ENCODE results near the gene AHI1. TPM values are rescaled to one million over a fixed set of nuclear protein-coding genes. Genes with fewer than 3 reads are reported as not detected.

AHI1 gene
- total and polyA plus RNA-seq, 3 donors from 2014 or later, result 33.9 to 93.1 (median 56.4) TPM

- H3K4me1 ChIP-seq, result no peaks in the 10 kb centered on the region
- no peaks in the 10 kb centered on the region for H3K27me3 ChIP-seq
- H3K9me3 ChIP-seq, result no peaks in the 10 kb centered on the region
- no peak overlapping the region for H3K4me3 ChIP-seq
- H3K36me3 ChIP-seq (ENCODE audit: low read depth, missing control alignments), result no peaks in the 10 kb centered on the region
- WGBS, 2 donors, result 87 to 88% methylated on average over 2 of the region's 2 CpGs
- H3K27ac ChIP-seq, result no peak overlapping the region
- intact Hi-C loops (cut with DNase I; ENCODE audit: low total_unique reads), result loop anchor here (10.0 kb wide), 1 partner anchor 693 kb away; no protein-coding TSS in a partner anchor
- no peak for DNase-seq
- no peak for TF ChIP-seq POLR2A (IDR thresholded peaks at IDR 0.05)
- TF ChIP-seq CTCF (IDR thresholded peaks at IDR 0.05), result no peak
Measured at GRCh38 chr6:135531954-135532490, 34.5 kb upstream of the AHI1 start.

GRCh38 chr6:135530113-135530512 is 32.6 kb upstream of the AHI1 start:
- no peak for TF ChIP-seq CTCF (IDR thresholded peaks at IDR 0.05)
- Histone ChIP-seq H3K4me3 (no peak overlapping the region), H3K4me1 (no peaks in the 10 kb centered on the region), H3K36me3 (ENCODE audit: low read depth, missing control alignments) (no peaks in the 10 kb centered on the region), H3K27ac (no peak overlapping the region), H3K9me3 (no peaks in the 10 kb centered on the region), H3K27me3 (no peaks in the 10 kb centered on the region)
- 73 to 77% methylated on average over 1 of the region's 1 CpG for WGBS, 2 donors
- no peak for DNase-seq
- intact Hi-C loops (cut with DNase I; ENCODE audit: low total_unique reads), result loop anchor here (10.0 kb wide), 1 partner anchor 695 kb away; no protein-coding TSS in a partner anchor

- no peaks in the 10 kb centered on the region for H3K36me3 ChIP-seq (ENCODE audit: low read depth, missing control alignments)
- TF ChIP-seq CTCF (IDR thresholded peaks at IDR 0.05) (no peak), POLR2A (IDR thresholded peaks at IDR 0.05) (no peak)
- no peak overlapping the region for H3K4me3 ChIP-seq
- DNase-seq, result no peak
- H3K4me1 ChIP-seq, result no peaks in the 10 kb centered on the region
- intact Hi-C loops (cut with DNase I; ENCODE audit: low total_unique reads), result no loop called here
- H3K27me3 ChIP-seq, result no peaks in the 10 kb centered on the region
- H3K9me3 ChIP-seq, result no peaks in the 10 kb centered on the region
- H3K27ac ChIP-seq, result no peak overlapping the region
Measured at GRCh38 chr6:135527960-135528249, 30.4 kb upstream of the AHI1 start.

- no peak for DNase-seq
- intact Hi-C loops (cut with DNase I; ENCODE audit: low total_unique reads), result no loop called here
- TF ChIP-seq CTCF (IDR thresholded peaks at IDR 0.05), result no peak
- TF ChIP-seq POLR2A (IDR thresholded peaks at IDR 0.05), result no peak
- H3K4me1 ChIP-seq, result no peaks in the 10 kb centered on the region
- H3K9me3 ChIP-seq, result no peaks in the 10 kb centered on the region
- WGBS, 2 donors, result 75 to 80% methylated on average over 6 of the region's 6 CpGs
- no peaks in the 10 kb centered on the region for H3K27me3 ChIP-seq
- H3K4me3 ChIP-seq, result no peak overlapping the region
- H3K36me3 ChIP-seq (ENCODE audit: low read depth, missing control alignments), result no peaks in the 10 kb centered on the region
- H3K27ac ChIP-seq, result no peak overlapping the region
Measured at GRCh38 chr6:135527116-135527959, 29.8 kb upstream of the AHI1 start.

- Histone ChIP-seq H3K4me3 (no peak overlapping the region), H3K4me1 (no peaks in the 10 kb centered on the region), H3K36me3 (ENCODE audit: low read depth, missing control alignments) (no peaks in the 10 kb centered on the region), H3K9me3 (no peaks in the 10 kb centered on the region), H3K27ac (no peak overlapping the region), H3K27me3 (no peaks in the 10 kb centered on the region)
- DNase-seq, result no peak
- TF ChIP-seq CTCF (IDR thresholded peaks at IDR 0.05) (no peak), POLR2A (IDR thresholded peaks at IDR 0.05) (no peak)
- 96 to 100% methylated on average over 1 of the region's 1 CpG for WGBS, 2 donors
- intact Hi-C loops (cut with DNase I; ENCODE audit: low total_unique reads), result no loop called here
Measured at GRCh38 chr6:135525594-135525993, 28.1 kb upstream of the AHI1 start.

Data from testis (tissue), 3 donors.